Spleen (tissue), 7 donors: ENCODE data around the gene PIK3C2B.

Experiments
- POLR2A ChIP-seq, 3 donors: fragments of 450-650 bp; IDR thresholded peaks; one replicate each; pipeline ENCODE4 v1.5.1; 2017; ENCODE audit warnings: antibody characterized with exemption in 3 of 3, mild to moderate bottlenecking in 1 of 3
- POLR2AphosphoS5 ChIP-seq, 3 donors: sonication (generic); formaldehyde crosslinking; IDR thresholded peaks; one replicate each; pipeline ENCODE4 v1.5.1; 2017; ENCODE audit warnings: antibody characterized with exemption in 3 of 3
- TF ChIP-seq, protein P1 (sequence below), 11 experiments: fragments of 200-600 bp in 7 of 11; fragments of 450-650 bp in 4 of 11; sonication (generic) in 4 of 11; IDR thresholded peaks in 8 of 11; conservative IDR thresholded peaks in 3 of 11; 1 replicate in 7 of 11; 2 replicates in 4 of 11; pipeline versions ENCODE4 v1.4.0 to v1.8.0; 2016 to 2021; ENCODE audit warnings: antibody characterized with exemption in 11 of 11, inconsistent platforms in 4 of 11, mild to moderate bottlenecking in 1 of 11
- donor health status: DM: no; HTN: no; CAD: no; lungs with moderate emphysema.
- donor health status: DM: no; HTN: no; CAD: no.
- donor health status: DM: no; HTN: no; CAD: no.

DNA sequence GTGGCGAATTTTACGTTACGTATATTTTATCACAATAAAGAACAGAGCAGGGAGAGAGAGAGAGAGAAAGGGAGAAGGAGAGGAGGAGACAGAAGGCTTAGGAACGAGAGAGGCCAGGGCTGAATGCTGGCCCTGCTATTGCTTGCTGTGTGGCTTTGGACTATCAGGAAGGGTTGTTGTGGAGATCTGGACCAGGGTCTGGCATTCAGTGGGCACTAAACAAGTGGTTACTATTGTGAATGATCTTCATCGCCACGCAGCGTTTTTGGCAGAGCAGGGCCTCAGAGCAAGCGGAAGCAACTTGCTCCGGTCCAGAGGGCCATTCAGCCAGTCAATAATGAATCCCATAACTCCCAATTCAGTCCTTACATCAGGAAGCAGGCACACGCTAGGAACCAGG, 26.4 kb downstream of the PIK3C2B start:
- TF ChIP-seq, protein P1, sequence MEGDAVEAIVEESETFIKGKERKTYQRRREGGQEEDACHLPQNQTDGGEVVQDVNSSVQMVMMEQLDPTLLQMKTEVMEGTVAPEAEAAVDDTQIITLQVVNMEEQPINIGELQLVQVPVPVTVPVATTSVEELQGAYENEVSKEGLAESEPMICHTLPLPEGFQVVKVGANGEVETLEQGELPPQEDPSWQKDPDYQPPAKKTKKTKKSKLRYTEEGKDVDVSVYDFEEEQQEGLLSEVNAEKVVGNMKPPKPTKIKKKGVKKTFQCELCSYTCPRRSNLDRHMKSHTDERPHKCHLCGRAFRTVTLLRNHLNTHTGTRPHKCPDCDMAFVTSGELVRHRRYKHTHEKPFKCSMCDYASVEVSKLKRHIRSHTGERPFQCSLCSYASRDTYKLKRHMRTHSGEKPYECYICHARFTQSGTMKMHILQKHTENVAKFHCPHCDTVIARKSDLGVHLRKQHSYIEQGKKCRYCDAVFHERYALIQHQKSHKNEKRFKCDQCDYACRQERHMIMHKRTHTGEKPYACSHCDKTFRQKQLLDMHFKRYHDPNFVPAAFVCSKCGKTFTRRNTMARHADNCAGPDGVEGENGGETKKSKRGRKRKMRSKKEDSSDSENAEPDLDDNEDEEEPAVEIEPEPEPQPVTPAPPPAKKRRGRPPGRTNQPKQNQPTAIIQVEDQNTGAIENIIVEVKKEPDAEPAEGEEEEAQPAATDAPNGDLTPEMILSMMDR (IDR thresholded peaks at IDR 0.05 in 8 of 11, conservative IDR thresholded peaks at IDR 0.05 in 3 of 11) = no peak
- no peak for TF ChIP-seq POLR2A (IDR thresholded peaks at IDR 0.05)
- no peak for TF ChIP-seq POLR2AphosphoS5 (IDR thresholded peaks at IDR 0.05)
